Amygdala (tissue), 56 donors: ENCODE data around the gene SSBP2.
"Not testable (repeated sequence)": the region's sequence is repeated elsewhere in the genome, so short reads cannot be mapped to it uniquely, and the experiment has no call there.

ENCODE experiments used
- DNase-seq, 56 donors: peaks; one replicate each; lab custom pipeline; 2025; lab: John Stamatoyannopoulos, UW

SSBP2 gene

DNA sequence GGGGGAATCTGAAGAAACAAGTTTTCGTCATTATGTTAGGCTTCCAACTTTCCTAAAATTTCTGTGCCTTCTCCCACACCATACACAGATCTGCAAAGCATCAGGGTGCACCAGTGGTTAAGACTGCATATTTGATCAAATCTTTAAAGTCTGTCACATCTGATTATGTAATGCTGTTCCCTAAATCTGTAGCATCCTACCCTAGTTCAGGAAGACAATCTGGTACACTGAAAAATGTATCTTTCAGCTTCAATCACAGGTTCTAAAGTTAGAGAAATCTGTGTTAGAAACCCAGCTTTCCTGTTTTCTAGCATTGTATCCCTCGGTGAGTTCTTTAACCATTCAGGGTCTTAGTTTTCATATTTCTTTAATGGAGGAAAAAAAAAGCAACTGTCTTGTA is 3.9 kb downstream of the SSBP2 start:
- no peak for DNase-seq

- no peak for DNase-seq
Observed at GRCh38 chr5:81740758-81741157, 10.1 kb downstream of the SSBP2 start.

DNA sequence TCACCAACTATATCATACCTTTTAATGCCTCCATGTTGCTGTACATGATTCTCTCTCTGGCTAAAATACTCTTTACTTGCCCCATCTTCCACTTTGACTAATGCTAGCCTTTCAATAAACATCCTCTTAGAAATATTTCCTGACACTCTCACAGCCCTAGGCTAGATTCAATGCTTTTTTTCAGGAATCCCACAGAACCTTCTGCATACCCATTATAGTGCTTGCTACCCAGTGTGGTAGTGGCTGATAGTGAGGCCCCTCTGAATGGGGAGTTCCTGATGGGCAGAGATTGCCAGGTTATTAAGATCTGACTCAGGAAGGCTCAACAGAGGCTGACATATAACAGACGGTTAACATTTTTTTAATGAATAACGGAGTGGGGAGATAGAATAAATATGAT is 11.6 kb downstream of the SSBP2 start:
- no peak for DNase-seq

DNA sequence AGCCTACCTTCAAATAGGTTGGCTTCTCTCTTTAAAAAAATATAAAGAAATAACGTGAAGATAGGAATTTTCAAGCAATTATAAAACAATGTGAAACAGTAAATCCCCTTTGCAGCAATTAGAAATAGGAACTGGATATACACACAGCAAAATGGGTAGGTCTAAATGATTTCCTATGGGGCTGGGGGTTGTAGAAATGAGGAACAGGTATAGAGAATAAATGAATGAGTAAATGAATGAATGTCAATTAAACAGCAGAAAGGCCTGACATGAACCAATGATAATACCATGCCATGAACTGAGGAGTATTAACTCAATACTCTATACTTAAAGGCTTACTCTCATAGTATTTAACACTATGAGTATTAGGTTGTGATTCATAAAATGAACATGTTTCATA is 21.6 kb downstream of the SSBP2 start:
- no peak for DNase-seq

DNA sequence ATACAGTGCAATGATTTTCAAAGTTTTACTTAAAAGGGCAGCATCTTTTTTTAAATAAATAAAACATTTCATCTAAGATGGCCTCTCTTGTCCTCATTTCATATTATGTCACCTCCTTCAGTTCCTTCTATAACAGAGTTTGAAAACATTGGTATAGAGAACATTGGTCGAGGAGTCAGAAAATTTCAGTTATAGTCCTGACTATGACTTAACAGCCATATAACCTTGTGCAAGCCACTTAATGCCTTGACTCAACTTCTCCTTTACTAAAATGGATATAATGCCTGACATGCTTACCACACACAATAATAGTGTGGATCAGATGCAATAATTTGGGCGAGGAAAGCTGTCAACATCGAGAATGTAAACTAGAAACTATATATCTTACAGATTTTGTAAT is 22.6 kb downstream of the SSBP2 start:
- DNase-seq: no peak

GRCh38 chr5:81726297-81726696 is 24.6 kb downstream of the SSBP2 start:
- DNase-seq: no peak

DNA sequence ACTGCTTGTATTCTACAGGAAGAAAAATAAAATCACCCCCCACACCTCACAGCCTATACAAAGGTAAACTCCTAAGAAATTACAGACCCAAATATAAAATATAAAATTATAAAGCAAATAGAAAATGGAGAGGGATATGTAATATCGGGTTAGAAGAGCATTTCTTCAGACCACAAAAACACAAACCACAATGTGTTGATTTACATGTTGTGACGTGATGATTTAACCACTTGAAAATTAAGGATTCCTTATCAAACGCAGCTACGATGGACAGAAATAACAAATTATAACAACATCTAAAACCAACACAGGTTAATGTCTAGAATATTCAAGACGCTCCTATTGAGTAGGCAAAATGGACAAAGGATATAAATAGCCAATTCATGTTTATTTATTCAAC is 26.3 kb downstream of the SSBP2 start:
- DNase-seq: no peak

DNA sequence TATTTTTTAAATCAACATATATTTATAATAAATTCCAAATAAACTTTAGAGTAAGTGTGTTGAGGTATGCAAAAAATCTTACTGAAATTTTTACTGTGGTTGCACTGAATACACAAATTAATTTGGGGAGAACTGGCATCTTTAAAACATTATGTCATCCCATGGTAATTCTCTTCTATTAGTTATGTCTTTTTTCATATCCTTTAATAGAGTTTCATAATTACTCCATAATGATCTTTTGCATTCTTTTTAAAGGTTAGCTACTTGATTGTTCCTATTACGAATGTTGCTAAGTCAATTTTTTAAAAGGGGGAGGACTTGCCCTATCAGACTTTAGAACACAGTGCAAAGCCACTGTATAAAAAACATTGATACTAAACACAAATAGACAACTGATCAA is 26.8 kb downstream of the SSBP2 start:
- DNase-seq: no peak

- DNase-seq: no peak
Observed at GRCh38 chr5:81721049-81721448, 29.8 kb downstream of the SSBP2 start.

- DNase-seq: no peak
Observed at GRCh38 chr5:81719743-81720345, 31.1 kb downstream of the SSBP2 start.

GRCh38 chr5:81718300-81718699 is 32.6 kb downstream of the SSBP2 start:
- DNase-seq: no peak

DNA sequence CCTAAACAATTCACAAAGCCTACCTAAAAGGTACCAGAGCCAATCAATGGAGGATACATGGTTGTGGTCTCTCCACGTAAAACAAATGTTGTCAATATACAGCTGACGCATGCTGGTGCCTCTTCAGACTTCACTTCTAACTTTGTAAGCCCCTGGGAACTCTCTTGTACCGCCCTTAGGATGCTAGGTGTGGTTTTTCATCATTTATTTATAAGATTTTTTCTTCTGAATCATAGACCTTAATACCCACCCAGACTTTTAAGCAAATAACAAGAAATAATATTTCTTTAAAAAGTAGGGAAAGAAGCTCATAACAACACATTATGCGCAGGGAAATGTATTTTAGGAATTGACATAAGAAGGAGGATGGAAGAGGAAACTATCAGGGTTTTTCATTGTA is 33.0 kb downstream of the SSBP2 start:
- no peak for DNase-seq

DNA sequence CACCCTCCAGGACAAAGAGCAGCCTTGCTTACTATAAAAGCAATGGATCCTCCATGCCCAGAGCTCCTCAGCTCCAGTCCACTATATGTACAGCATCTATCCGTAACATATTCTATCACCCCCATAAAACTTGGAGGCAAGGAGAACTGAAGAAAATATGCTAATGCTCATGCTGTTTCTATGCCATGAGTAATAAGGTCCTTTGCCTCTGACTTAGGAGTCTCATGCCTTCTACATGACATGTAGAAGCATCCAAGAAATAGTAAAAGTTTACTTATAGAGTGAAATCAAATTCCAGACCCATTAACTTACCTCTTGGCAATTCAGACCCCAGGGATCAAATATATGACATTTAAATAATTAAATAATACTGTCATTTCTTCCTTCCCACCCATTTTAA is 33.7 kb downstream of the SSBP2 start:
- no peak for DNase-seq

DNA sequence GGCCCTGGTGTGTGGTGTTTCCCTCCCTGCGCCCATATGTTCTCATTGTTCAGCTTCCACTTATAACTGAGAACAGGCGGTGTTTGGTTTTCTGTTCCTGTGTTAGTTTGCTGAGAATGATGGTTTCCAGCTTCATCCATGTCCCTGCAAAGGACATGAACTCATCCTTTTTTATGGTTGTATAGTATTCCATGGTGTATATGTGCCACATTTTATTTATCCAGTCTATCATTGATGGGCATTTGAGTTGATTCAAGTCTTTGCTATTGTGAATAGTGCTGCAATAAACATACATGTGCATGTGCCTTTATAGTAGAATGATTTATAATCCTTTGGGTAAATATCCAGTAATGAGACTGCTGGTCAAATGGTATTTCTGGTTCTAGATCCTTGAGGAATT is 36.8 kb downstream of the SSBP2 start:
- not testable (repeated sequence) for DNase-seq

GRCh38 chr5:81708889-81709288 is 42.0 kb downstream of the SSBP2 start:
- no peak for DNase-seq

- DNase-seq: no peak
Observed at GRCh38 chr5:81703840-81704239, 47.1 kb downstream of the SSBP2 start.

GRCh38 chr5:81700166-81700565 is 50.7 kb downstream of the SSBP2 start:
- DNase-seq: no peak

DNA sequence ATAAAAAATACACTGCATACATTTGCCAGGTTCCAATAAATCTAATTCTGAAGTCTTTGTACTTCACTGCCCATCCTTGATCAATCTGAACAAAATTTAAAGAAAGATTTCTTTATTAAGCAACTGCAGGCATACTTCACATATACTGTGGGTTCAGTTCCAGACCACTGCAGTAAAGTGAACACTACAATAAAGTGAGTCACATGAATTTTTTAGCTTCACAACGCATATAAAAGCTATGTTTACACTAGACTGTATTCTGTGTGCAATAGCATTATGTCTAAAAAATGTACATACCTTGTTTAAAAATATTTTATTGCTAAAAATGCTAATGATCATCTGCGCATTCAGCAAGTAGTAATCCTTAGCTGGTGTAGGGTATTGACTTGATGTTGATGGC is 52.1 kb downstream of the SSBP2 start:
- no peak for DNase-seq

- DNase-seq: no peak
Observed at GRCh38 chr5:81696418-81697397, 54.2 kb downstream of the SSBP2 start.

GRCh38 chr5:81694726-81695125 is 56.2 kb downstream of the SSBP2 start:
- DNase-seq: no peak

DNA sequence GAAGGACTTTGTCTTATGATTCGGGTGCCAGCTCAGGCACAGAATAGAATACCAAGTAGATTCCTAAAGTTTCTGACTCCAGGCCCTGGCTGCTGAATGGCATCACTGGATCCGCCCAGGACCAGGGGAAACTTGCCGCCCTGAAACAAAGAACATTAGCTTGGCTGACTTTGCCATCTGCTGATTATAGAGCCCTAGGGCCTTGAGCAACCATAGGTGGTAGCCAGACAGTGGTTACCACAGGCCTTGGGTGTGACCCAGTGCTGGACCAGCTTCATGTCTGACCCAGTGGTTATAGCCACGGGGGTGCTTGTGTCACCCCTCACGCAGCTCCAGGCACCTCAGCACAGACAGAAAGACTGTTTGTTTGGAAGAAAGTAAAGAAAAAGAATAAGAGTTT is 62.7 kb downstream of the SSBP2 start:
- no peak for DNase-seq

GRCh38 chr5:81687292-81687691 is 63.6 kb downstream of the SSBP2 start:
- no peak for DNase-seq
